ENCODE results near the gene RPL9. TPM values are rescaled to one million over a fixed set of nuclear protein-coding genes. Genes with fewer than 3 reads are reported as not detected.
"Not testable (repeated sequence)": the region's sequence is repeated elsewhere in the genome, so short reads cannot be mapped to it uniquely, and the experiment has no call there.

RPL9 gene
- total RNA-seq = 364 TPM

DNA sequence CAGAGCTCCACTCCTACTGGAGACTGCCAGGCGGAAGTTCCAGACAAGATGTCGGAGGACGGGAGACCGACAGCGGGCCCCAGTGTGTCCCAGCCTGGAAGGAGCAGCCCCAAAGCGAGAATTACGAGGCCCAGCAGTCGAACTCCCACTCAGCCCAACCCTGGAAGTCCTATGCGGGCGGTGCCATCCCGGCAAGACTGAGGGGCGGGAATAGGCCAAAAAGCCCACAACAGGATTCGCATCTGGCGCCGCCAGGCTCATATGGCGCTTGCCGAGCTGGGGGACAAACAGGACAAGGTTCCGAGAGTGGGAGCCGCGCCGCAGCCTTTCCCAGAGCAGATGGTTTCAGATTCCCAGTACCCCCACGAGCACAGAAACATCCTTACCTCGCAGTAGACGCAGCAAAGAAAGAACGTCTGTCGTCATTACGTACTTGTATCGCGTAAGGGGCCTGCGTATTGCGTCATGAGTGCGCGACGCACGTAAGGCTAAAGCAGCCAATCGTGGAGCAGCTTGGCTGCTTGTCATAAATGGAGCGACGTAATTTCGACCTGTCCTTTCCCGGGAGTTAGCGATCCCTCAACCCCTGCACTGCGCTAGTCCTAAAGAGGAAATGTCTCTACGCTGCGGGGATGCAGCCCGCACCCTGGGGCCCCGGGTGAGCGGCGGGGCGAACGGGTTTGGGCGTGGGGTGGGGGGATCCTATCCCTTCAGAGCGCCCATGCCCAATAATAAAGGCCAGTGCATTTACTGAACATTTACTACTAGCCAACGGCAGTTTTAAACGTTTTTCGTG lies at the start of gene RPL9, which contains the start of gene LIAS:
RPL9 (minus strand) TSS at position 418 of the 796 bp plus-strand sequence. CDS start 483 bp downstream, outside the sequence.
LIAS (plus strand) TSS at position 552 of the 796 bp plus-strand sequence; CDS start at position 614, 62 bp downstream.
- peak; percentile 97 for DNase-seq (ENCODE audit: low spot score)
- ATAC-seq = peak; percentile 89

DNA sequence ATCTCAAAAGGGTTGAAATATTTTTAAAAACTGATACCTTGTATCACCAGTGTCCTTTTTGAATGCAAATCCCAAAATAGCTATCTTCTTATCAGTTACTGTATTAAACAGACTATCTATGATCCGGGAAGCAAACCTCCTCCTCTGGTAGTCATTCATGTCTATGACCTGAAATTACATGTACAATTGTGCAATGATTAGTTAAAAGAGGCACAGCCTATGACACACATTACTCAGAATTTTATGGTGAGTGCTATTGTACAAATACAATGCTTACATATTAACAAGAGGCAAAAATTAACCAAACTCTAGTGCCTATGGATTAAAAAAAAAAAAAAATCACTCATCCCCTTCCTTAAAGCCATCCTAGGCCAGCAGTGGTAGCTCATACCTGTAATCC lies 46.9 kb upstream of the RPL9 start:
- DNase-seq (ENCODE audit: low spot score) (no peak), ATAC-seq (peak; percentile 5)

DNA sequence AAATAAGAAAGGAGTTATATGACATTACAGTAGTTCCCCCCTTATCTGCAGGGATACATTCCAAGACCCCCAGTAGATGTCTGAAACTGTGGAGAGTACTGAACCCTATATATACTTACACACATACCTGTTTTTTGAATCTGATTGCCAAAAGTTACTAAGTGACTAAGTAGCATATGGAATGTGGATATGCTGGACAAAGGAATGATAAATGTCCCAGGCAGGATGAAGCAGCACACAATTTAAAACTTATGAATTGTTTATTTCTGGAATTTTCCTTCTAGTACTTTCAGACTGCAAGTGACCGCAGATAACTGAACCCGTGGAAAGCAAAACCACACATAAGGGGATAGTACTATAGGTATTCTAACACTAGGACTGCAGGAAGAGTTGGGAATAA lies 45.8 kb upstream of the RPL9 start:
- DNase-seq (ENCODE audit: low spot score) = no peak
- no peak for ATAC-seq

DNA sequence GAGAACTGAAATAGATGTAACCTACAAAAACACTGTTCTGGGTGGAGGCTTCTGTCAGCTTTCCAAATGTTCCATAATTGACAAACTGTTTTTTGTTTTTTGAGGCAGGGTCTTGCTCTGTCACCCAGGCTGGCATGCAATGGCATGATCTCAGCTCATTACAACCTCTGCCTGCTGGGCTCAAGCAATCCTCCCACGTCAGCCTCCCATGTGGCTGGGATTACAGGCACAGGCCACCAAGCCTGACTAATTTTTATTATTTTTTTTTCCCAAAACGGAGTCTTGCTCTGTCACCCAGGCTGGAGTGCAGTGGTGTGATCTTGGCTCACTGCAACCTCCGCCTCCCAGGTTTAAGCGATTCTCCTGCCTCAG lies 43.9 kb upstream of the RPL9 start:
- not testable (repeated sequence) for ATAC-seq
- peak; percentile 12 for DNase-seq (ENCODE audit: low spot score)

DNA sequence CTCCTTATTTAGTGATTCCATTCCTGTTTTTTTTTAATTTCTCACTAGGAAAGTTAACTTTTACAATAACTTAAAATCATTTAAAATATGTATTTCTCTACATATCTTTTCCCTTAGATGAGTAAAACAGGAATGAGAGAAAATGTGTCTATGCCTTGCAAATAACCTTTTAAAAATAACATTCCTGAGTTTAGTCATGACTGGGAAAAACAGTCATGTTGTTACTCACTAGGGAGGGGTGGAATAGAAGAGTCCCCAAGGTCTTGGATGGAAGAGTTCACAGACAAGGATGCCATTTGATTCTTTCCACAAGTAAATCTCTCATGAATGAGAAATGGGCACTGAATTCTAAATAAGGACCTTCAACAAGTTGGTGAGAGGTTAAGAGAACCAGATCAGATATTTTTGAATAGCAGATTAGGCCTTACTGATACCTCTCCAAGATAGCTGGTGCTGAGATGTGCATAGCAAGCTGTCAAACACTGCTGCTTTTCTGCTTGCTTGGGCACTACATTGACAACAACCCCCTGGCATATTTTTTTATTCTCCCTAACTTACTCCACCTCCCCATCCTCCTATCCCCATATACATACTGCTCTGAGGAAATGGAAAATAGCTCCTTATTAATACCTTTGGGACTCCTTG lies 43.4 kb upstream of the RPL9 start:
- no peak for ATAC-seq
- DNase-seq (ENCODE audit: low spot score) = no peak

DNA sequence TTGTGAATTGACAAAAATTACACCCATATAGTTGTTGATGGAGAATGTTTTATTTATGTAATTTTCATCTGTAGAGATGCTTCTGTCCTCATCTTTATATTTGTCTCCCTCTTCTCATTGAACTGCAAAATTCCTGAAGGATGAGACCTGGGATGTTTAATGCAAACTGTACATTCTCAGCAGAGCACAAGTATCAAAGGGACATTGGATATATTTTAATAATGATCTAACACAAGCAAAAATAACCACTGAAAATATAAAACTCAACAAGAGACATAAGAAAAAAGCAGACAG lies 40.0 kb upstream of the RPL9 start:
- DNase-seq (ENCODE audit: low spot score) (no peak), ATAC-seq (no peak)

DNA sequence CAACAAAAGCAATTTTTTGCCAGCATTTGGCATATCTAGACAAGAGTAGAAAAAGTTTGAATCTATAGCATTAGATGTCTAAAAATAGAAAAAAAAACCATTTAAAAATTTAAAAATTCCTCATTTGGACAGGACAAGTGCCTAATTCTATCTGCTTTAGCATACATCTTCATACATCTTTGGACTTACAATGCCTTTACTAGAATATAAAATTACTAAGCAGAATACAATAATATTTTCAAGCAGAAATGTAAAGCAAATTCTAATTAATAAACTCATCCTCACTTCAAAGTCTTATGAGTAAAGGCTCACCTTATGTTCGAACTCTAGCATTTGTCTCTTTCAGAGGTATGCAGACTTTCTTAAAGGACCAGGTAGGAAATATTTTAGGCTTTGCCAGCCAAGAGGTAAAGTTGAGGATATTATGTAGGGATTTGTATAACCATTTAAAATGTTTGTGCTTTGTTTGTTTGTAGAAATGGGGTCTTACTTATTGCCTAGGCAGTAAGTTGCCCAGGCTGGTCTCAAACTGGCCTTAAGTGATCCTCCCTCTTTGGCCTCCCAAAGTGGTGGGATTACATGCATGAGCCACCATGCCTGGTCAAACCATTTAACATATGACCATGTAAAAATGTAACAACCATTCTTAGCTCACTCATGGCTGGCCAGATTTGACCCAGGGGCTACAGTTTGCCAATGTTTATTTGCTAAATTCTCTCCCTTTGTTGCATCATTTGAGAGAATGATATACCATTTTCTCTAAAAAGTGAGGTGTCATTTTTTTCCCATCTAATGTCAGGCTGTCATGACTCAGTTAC lies 39.4 kb upstream of the RPL9 start:
- ATAC-seq (no peak), DNase-seq (ENCODE audit: low spot score) (no peak)

DNA sequence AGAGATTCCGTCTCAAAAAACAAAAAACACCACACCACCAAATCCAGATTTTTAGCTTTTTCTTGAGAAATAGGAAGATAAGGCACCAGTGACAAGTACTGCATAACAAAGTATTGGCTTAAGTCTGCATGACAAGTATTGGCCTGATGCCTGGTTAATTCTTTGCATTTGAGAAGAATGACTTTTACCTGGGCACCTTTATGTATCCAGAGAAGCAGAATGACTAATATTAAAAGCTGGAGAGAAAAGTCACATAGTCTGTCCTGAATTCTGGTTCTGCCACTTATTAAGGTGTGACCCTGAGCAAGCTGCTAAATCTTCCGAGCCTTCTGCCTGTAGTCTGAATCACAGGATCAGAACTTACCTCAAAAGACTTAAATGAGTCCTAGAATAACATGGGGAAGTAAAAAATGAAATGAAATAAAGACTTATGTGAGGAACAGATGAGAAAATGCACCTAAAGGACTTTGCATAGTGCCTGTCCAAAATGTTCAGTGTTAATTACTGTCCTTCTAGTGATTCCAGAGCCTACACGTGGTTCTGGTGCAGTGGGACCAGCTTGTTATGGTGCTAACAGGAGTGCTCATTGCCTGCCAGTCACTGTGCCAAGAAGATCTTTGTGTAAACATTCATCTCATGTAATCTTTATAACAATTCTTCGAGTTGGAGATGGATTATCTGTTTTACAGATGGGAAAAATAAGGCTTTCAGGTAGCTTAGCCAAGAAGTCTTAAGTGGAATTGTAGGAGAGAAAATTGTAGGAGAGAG lies 36.9 kb upstream of the RPL9 start:
- no peak for DNase-seq (ENCODE audit: low spot score)
- ATAC-seq = peak; percentile 62

DNA sequence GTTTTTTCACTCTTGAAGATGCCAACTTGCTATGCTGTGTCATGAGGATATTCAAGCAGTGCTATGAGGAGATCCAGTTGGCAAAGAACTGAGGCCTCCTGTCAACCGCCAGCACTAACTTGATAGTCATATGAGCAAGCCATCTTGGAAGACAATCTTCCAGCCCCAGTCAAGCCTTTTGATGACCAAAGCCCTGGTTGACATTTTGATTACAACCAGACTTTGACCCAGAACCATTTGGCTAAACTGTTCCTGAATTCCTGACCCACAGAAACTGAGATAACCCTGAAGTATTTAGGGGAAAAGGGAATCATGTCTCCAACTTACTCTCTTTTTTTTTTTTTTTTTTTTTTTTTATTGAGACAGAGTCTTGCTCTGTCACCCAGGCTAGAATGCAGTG lies 35.6 kb upstream of the RPL9 start:
- ATAC-seq (peak; percentile 22), DNase-seq (ENCODE audit: low spot score) (no peak)

DNA sequence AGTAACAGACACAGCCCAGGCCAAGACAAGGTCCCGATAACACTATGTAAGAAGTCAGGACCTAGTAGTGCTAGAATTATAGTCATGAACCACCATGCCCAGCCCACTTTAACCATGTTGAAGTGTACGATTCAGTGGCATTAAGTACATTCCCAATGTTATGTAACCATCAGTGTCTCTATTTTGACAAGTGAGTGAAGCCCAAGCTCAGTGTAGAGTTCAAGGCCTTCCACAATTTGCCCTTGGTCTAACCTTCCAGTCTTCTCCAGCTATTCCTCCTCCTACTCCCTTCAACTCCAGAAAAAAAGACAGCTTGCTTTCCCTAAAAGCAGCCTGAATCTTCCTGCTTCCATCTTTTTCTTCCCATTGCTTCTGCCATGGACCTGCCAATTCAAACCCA lies 31.6 kb upstream of the RPL9 start:
- ATAC-seq (no peak), DNase-seq (ENCODE audit: low spot score) (no peak)

DNA sequence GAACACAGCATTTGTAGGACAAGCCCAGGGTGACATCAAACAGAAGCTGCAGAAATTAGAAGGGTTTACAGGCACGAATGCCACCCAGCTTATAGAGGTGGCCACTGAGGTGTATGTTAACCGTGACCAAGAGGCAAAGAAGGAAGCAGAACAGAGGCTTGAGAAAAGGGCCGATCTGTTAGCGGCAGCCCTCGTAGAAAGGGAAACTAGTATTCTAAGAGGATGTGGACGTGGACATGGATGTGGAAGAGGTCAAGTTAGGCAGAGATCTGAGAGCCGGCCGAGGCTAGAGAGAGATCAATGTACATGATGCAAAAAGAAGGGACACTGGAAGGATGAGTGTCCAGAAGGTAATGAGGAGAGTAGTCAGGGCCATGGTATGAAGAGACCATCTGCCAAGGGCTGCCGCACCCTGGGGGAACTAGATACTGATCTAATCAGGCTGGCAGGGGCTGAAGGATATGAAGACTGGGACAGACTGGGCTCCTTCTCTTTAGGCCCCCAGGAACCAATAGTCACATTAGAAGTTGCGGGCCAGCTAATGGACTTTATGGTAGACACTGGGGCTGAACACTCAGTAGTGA lies 27.6 kb upstream of the RPL9 start:
- ATAC-seq (no peak), DNase-seq (ENCODE audit: low spot score) (no peak)

DNA sequence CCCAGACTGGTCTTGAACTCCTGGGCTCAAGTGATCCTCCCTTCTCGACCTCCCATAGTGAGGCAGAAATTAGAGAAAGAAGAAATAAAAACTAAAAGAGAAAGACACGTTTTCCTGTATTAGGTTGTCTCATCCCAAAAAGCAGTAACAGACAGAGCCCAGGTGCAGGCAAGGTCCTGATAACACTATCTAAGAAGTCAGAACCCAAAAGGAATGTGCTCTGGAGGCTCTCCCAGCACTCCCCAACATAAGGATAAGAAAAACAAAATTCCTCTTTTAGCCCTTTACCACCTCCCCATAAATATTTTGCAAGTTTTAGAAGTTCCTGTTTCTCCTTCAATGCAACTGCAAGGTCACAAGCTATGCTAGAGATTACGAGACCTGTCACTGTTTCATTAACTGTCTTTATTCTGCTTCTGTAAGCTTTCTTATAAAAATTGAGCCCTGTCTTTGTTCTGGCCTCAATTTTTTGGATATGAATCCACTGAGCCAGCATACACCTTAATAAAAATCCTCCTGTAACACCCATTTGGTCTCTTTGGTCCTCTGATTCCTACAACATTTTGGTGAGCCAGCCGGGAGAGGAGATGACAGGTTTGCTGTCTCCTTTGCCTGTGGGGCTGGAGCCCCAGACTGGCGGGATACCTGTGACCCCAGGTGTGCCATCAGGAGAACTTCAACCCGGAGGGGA lies 26.0 kb upstream of the RPL9 start:
- DNase-seq (ENCODE audit: low spot score) (no peak), ATAC-seq (no peak)

DNA sequence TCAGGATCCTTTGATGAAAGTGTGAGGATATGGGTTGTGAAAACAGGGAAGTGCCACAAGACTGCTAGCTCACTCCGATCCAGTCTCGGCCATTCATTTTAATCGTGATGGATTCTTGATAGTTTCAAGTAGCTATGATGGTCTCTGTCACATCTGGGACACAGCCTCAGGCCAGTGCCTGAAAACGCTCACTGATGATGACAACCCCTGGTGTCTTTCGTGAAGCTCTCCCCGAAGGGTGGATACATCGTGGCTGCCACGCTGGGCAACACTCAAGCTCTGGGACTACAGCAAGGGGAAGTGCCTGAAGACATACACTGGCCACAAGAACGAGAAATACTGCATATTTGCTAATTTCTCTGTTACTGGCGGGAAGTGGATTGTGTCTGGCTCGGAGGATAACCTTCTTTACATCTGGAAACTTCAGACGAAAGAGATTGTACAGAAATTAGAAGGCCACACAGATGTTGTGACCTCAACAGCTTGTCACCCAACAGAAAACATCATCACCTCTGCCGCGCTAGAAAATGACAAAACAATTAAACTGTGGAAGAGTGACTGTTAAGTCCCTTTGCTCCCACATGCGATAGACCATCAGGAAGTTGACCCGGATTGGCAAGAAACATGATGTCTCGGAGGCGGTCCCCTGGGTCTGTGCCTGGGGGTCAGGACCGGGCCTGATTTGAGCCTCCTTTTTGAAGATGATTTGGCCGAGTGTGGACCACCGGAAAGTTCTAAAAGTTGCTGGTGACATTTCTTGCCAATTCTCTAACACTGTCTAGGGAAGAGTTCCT lies 22.4 kb upstream of the RPL9 start:
- ATAC-seq = peak; percentile 28
- DNase-seq (ENCODE audit: low spot score) = no peak

DNA sequence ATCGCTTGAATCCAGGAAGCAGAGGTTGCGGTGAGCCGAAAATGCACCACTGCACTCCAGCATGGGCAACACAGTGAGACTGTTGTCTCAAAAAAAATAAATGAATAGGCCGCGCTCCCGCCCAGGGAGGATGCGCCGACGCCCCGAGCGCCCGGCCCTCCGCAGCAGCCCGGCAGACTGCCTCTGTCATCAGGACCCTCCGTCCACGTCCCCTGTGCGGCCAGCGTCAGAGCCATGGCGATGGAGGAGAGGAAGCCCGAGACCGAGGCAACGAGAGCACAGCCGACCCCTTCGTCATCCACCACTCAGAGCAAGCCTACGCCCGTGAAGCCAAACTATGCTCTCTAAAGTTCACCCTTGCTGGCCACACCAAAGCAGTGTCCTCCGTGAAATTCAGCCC lies 21.5 kb upstream of the RPL9 start:
- ATAC-seq = no peak
- DNase-seq (ENCODE audit: low spot score) = no peak

DNA sequence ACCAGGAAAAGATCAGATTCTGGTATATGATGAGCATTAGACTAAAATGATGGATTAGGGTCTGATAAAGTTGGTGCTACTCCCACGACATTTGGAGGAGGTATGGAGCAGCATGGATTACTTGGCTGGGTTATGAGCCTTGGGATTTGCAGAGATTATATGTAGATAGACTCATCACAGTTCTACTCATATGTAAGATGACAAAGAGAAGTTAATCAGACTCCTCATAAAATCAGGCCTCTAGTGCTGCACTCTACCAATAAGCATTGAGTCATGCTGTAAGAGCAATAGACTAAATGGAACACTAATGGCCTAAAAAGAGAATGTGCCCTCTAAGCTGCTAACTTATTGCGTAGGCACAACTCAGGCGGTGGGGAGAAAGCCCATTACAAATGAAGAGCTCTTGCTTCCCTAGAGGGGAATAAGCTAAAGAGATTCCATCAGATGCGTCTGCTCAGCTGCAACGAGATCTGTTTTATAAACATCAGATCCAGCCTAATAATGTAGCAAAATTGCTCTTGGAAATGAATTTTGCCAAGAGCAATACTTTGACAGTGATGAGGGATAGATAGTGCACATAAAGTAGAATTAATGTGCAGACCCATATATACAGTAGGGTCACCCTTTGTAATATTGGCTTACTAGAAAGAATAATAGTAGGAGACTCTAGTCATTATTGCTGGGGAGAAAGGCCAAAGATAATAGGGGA lies 17.6 kb upstream of the RPL9 start:
- ATAC-seq (no peak), DNase-seq (ENCODE audit: low spot score) (no peak)

DNA sequence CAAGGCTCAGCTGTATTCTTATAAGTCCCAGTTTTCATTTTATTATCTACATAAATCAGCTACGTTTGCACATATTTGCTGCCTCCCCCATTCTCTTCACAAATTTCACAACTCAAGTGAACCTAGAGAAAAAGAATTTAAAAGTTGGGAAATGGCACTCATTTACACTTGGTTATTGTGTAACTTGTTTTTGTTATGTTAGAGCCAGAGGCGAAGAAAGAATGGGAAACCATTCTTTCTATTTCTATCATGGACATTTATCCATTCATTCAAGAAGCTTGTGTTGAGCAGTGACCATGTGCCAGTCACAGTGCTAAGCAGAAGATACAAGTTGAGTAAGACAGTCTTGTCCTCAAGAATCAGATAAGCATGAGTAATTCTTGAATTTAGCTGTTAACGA lies 13.7 kb upstream of the RPL9 start:
- ATAC-seq (no peak), DNase-seq (ENCODE audit: low spot score) (no peak)

DNA sequence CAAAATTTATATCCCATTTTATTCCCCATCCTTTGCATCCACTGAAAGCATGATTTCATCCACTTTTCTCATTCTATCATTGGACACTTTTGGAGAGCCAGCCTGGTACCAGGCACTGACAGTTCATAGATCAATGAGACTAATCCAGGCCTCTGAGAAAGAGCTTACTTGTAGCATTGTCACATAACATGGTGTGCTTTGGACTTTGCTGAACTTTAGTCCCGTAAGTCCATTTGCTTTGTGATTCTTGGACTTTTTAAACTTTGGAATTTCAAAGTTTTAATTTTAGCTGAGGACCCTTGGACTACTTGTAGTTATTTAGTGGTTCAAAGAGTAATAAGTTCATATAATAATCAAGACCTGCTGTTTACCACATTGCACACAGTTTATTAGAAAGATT lies 11.7 kb upstream of the RPL9 start:
- DNase-seq (ENCODE audit: low spot score) = no peak
- peak; percentile 62 for ATAC-seq

DNA sequence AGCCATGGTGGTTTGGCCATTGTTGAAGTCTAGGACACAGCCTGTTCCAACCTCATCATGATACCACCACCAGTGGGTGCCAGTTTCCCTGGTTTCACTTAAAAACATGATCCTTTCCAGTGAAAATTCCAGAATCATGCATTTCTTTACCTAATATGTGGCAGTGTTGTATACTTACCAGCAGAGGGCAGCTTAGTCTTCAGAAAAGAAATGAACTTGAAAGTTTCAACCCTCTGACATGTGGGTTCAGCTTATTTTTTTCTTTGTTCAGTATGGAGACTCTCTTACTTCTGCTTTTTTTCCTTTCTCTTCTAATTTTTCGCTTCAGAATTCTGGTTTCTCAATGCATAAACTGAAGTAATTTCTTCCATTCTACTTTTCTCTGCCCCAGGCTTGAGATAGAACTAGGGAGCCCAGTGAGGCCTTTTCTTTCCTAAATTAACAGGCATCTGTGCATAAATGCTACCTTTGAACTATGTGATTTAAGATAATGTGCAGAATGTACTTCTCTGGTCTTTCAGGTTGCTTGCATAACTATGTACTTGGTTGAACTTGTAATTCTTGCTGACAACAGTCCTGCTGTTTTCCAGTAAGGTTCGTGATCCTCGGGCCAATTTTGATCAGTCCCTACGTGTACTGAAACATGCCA lies 10.8 kb upstream of the RPL9 start:
- peak; percentile 77 for ATAC-seq
- DNase-seq (ENCODE audit: low spot score) = peak; percentile 64
